Measurements from ENCODE around the gene HES4.

DNA sequence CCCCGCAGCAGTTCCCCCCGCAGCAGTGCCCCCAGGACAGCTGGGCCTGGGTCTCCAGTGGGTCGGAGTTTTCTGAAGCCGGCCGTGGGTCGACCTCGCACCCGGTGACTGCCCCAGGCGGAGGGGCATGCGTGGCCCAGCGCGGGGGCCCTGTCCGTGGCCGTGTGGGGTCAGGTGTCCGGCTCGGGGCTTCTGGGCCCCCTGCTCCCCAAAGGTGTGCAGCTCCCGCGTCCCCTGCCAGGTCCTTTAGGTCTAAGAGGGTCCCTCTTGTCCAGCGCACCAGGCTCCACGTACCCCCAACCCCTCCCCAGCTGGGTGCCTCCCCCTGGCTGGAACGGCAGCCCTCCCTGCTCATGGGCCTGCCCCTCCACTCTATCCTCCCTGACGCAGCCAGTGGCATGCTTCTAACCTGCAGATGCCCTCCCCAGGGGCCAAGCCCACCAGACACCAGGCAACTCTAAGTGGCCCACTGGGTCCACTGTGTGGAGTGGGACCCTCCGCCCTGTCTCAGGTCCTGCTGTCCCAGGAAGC is 5.9 kb upstream of the HES4 start:
- TF ChIP-seq, protein P1, sequence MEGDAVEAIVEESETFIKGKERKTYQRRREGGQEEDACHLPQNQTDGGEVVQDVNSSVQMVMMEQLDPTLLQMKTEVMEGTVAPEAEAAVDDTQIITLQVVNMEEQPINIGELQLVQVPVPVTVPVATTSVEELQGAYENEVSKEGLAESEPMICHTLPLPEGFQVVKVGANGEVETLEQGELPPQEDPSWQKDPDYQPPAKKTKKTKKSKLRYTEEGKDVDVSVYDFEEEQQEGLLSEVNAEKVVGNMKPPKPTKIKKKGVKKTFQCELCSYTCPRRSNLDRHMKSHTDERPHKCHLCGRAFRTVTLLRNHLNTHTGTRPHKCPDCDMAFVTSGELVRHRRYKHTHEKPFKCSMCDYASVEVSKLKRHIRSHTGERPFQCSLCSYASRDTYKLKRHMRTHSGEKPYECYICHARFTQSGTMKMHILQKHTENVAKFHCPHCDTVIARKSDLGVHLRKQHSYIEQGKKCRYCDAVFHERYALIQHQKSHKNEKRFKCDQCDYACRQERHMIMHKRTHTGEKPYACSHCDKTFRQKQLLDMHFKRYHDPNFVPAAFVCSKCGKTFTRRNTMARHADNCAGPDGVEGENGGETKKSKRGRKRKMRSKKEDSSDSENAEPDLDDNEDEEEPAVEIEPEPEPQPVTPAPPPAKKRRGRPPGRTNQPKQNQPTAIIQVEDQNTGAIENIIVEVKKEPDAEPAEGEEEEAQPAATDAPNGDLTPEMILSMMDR (IDR thresholded peaks at IDR 0.05), result no peak
- TF ChIP-seq POLR2A (IDR thresholded peaks at IDR 0.05) (no peak), POLR2AphosphoS5 (IDR thresholded peaks at IDR 0.05) (no peak), EP300 (IDR thresholded peaks at IDR 0.05) (no peak)
